ENCODE results near the gene PUS7L. TPM values are rescaled to one million over a fixed set of nuclear protein-coding genes. Genes with fewer than 3 reads are reported as not detected.

Gene PUS7L
- total and polyA plus RNA-seq, 2 of the 13 experiments (the other 11 are each of a cell fraction or from before 2014, with no cell fraction given): 6.5 to 37.6 TPM

Other genes starting within 250 kb of the PUS7L start
- not detected in 2 replicates for gene ADAMTS20, start 206.6 kb downstream of the PUS7L start, total RNA-seq (2016; rRNA removed; fragmentation: Illumina TruSeq; extraction: Trizol)
- gene ADAMTS20, start 206.6 kb downstream of the PUS7L start, polyA plus RNA-seq (2011; rRNA removed): not detected in 2 replicates
- 7.1 and 8.4 TPM in 2 replicates for gene IRAK4, start 161 bp upstream of the PUS7L start, total RNA-seq (2016; rRNA removed; fragmentation: Illumina TruSeq; extraction: Trizol)
- gene IRAK4, start 161 bp upstream of the PUS7L start, polyA plus RNA-seq (2011; rRNA removed): 5.6 and 6.6 TPM in 2 replicates
- gene TWF1, start 47.5 kb upstream of the PUS7L start, total RNA-seq (2016; rRNA removed; fragmentation: Illumina TruSeq; extraction: Trizol): 85.5 and 148 TPM in 2 replicates
- 22.3 and 32.3 TPM in 2 replicates for gene TWF1, start 47.5 kb upstream of the PUS7L start, polyA plus RNA-seq (2011; rRNA removed)
- gene TMEM117, start 77.3 kb upstream of the PUS7L start, total RNA-seq (2016; rRNA removed; fragmentation: Illumina TruSeq; extraction: Trizol): 6.5 and 8.5 TPM in 2 replicates
- gene TMEM117, start 77.3 kb upstream of the PUS7L start, polyA plus RNA-seq (2011; rRNA removed): 2.8 and 3.6 TPM in 2 replicates

Measured in HepG2 (cell line).